Mucosa of descending colon (tissue), 3 donors: Measurements from ENCODE around the gene BEGAIN. TPM values are rescaled to one million over a fixed set of nuclear protein-coding genes. Genes with fewer than 3 reads are reported as not detected.

Experiments used
- ATAC-seq: fragments of 200-7000 bp; cut with Tn5 transposase; one replicate; pipeline ENCODE4 v1.9.1; 2020; ENCODE audit warnings: mild to moderate bottlenecking, moderate library complexity
- DNase-seq, 3 donors: peaks; one replicate each; pipeline ENCODE4 v3.0.0-alpha.2; 2020
- H3K36me3 ChIP-seq: fragments of 200-600 bp; one replicate; pipeline ENCODE4 v1.8.0; 2021; ENCODE audit warnings: low read depth, mild to moderate bottlenecking
- H3K4me1 ChIP-seq: fragments of 200-600 bp; one replicate; pipeline ENCODE4 v1.8.0; 2021; ENCODE audit warnings: low read depth, mild to moderate bottlenecking
- H3K4me3 ChIP-seq: fragments of 200-600 bp; one replicate; pipeline ENCODE4 v1.8.0; 2021; ENCODE audit warnings: mild to moderate bottlenecking
- H3K9me3 ChIP-seq: fragments of 200-600 bp; one replicate; pipeline ENCODE4 v1.8.0; 2021; ENCODE audit warnings: mild to moderate bottlenecking
- intact Hi-C, 2 donors: fragments of 100-400 bp; cut with DNase I in 1 of 2; cut with micrococcal nuclease in 1 of 2; formaldehyde crosslinking; loops; one replicate each; pipeline versions ENCODE4 v1.11.0 to v1.11.1; 2022; cut with DNase I, micrococcal nuclease
- total RNA-seq, 3 donors: library from RNA; stranded (reverse); fragmentation: NEBNext Ultra II Directional in 2 of 3; extraction: Animal tissue kit (Norgen Biotek cat#: 25700) in 2 of 3; gene quantifications; one replicate each; pipeline versions ENCODE4 v1.2.1 to v1.2.4, GENCODE V29; 2021 to 2023
- TF ChIP-seq, protein P1 (sequence below): fragments of 200-600 bp; IDR thresholded peaks from one replicate; pipeline ENCODE4 v1.8.0; 2022; ENCODE audit warnings: antibody characterized with exemption, mild to moderate bottlenecking
- donor health status: DM: no; HTN: no; CAD: no; lungs with moderate emphysema.
- donor health status: DM: no; HTN: no; CAD: no.
- donor health status: DM: no; HTN: yes; CAD: no.

BEGAIN gene
- total RNA-seq, 3 donors from 2014 or later = 0.75 to 2.5 (median 1.1) TPM

DNA sequence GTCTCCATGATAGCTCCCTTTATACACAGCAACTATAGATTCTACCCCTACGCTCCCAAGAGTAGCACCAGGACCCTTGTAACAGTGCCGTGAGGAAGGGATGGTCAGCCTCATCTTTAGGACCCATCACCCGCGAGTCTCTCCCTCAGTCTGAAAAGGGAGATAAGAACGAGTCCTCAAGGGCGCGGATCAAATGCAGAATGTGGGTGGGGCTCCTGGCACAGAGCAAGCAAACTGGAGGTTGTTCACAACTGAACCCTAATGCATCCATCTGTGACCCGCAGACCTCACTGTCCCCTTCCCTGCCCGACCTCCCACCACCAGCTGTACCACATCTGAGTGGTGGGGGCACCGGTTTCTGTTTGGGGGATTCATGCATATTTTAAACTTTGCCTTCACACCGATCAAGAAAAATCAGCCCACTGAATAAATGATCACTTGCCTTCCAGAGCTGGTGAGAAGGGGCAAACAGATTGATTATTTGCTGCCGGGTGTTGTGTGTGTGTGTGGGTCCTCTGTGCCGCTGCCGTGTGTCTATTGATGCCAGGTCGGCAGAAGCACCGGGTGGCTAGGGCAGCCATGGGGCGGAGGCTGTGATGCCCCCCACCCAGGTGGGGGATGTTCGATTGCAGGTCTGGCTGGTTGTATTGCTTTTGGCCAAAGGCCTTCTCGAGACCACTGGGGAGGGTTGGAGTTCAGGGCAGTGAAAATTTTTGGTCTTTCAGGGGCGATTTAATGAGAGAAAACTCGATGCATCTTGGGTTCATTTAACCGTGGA lies 35.7 kb upstream of the BEGAIN start:
- intact Hi-C loops = no loop called here
- Histone ChIP-seq H3K4me1 (peaks cover 2% of the 10 kb centered on the region), H3K9me3 (no peaks in the 10 kb centered on the region), H3K4me3 (no peak overlapping the region), H3K36me3 (no peaks in the 10 kb centered on the region)
- DNase-seq (no peak), ATAC-seq (no peak)
- TF ChIP-seq, protein P1, sequence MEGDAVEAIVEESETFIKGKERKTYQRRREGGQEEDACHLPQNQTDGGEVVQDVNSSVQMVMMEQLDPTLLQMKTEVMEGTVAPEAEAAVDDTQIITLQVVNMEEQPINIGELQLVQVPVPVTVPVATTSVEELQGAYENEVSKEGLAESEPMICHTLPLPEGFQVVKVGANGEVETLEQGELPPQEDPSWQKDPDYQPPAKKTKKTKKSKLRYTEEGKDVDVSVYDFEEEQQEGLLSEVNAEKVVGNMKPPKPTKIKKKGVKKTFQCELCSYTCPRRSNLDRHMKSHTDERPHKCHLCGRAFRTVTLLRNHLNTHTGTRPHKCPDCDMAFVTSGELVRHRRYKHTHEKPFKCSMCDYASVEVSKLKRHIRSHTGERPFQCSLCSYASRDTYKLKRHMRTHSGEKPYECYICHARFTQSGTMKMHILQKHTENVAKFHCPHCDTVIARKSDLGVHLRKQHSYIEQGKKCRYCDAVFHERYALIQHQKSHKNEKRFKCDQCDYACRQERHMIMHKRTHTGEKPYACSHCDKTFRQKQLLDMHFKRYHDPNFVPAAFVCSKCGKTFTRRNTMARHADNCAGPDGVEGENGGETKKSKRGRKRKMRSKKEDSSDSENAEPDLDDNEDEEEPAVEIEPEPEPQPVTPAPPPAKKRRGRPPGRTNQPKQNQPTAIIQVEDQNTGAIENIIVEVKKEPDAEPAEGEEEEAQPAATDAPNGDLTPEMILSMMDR = no peak

DNA sequence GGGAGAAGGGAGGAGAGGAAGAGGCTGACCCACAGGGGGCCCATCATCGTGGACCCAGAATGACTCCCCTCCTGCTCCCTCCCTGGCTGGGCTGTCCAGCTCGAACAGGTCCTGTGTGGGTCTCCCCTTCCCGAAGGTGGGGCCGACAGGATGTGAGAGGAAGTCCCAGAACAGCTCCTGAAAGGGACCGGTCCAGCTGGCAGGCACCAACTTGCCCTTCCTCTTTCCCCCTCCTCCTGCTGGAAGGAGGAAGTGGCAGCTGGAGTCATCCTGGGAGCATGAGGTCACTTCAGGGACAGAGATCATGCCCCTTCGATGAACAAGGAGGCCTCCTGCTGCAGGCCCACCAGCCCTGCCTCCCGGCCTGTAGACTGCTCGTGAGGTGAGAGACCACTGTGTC lies 35.0 kb upstream of the BEGAIN start:
- TF ChIP-seq, protein P1 = no peak
- Histone ChIP-seq H3K9me3 (no peaks in the 10 kb centered on the region), H3K36me3 (no peaks in the 10 kb centered on the region), H3K4me1 (peaks cover 2% of the 10 kb centered on the region), H3K4me3 (no peak overlapping the region)
- intact Hi-C loops = no loop called here
- ATAC-seq = peak; percentile 48
- DNase-seq = peak in 2 of 3 donors; percentile 31 to 50

GRCh38 chr14:100621806-100622205 lies 34.6 kb upstream of the BEGAIN start:
- no peaks in the 10 kb centered on the region for H3K9me3 ChIP-seq
- H3K4me1 ChIP-seq = peaks cover 2% of the 10 kb centered on the region
- H3K36me3 ChIP-seq = no peaks in the 10 kb centered on the region
- peak; percentile 27 for ATAC-seq
- no peak overlapping the region for H3K4me3 ChIP-seq
- peak in 2 of 3 donors; percentile 22 to 50 for DNase-seq
- intact Hi-C loops = no loop called here
- TF ChIP-seq, protein P1 = no peak

GRCh38 chr14:100620255-100621100 lies 33.3 kb upstream of the BEGAIN start:
- Histone ChIP-seq H3K4me1 (peaks cover 2% of the 10 kb centered on the region), H3K9me3 (no peaks in the 10 kb centered on the region), H3K4me3 (no peak overlapping the region), H3K36me3 (no peaks in the 10 kb centered on the region)
- ATAC-seq (no peak), DNase-seq (peak in 1 of 3 donors; percentile 27)
- TF ChIP-seq, protein P1 = no peak
- intact Hi-C loops = no loop called here

DNA sequence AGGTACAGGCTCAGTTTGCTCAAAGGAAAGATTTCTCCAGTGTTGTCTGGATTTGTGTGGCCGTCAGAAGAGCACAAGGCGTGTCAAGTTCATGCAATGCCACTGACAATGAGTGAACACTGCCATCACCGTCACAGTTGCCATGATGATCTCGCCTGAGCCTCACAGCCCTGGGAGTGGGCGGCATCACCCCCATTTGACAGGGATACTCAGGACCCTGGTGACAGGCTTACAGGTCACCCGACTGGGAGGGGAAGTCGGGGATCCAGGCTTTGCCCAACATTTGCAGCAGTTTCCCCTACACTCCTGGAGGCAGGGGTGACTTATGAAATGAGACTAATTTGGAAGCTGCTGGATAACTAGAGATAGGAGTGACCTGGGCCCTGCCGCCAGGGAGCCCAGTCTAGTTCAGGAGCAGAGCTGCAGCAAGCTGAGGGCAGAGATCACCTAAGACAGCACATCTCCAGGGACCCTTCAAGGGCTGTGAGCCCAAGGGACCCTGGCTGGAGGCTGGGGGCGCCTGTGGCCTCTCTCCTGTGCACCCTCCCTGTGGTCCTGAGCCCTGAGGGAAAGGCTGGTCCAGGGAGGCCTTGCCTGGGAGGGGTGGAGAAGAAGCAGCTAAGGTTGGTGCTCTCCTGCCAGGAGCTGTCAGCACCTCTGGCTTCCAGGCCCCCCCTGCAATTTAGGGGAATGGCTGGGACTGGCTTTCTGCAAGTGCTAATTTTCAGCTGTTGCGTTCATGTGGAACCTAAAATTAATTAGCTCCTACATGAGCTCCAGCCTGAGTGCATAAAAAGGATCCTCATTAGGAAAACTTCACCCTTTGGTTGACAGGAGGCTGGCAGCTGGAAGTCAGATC lies 32.4 kb upstream of the BEGAIN start:
- DNase-seq (no peak), ATAC-seq (no peak)
- Histone ChIP-seq H3K4me3 (no peak overlapping the region), H3K4me1 (peaks cover 2% of the 10 kb centered on the region), H3K36me3 (no peaks in the 10 kb centered on the region), H3K9me3 (no peaks in the 10 kb centered on the region)
- intact Hi-C loops = no loop called here
- TF ChIP-seq, protein P1 = no peak
